ENCODE measurements around the gene UBXN6.

The UBXN6 gene

DNA sequence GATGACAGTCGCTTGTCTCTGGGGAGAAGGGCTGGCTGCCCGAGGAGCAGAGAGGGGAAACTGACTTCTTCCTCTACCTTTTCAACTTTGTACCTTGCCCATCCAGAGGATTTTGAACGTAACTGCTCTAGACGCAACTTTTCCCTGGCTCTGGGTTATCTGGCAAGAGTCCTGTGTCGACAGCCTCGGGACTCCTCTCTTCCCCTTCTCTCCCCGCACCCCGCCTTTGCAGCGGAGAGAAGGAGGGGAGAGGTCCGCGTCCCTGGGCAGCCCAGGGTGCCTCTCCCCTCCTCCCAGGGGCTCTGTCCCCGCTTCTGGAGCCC is 57.8 kb downstream of the UBXN6 start:
- DNase-seq (ENCODE audit: extremely low read depth, low read depth) = no peak
- TF ChIP-seq, protein P1, sequence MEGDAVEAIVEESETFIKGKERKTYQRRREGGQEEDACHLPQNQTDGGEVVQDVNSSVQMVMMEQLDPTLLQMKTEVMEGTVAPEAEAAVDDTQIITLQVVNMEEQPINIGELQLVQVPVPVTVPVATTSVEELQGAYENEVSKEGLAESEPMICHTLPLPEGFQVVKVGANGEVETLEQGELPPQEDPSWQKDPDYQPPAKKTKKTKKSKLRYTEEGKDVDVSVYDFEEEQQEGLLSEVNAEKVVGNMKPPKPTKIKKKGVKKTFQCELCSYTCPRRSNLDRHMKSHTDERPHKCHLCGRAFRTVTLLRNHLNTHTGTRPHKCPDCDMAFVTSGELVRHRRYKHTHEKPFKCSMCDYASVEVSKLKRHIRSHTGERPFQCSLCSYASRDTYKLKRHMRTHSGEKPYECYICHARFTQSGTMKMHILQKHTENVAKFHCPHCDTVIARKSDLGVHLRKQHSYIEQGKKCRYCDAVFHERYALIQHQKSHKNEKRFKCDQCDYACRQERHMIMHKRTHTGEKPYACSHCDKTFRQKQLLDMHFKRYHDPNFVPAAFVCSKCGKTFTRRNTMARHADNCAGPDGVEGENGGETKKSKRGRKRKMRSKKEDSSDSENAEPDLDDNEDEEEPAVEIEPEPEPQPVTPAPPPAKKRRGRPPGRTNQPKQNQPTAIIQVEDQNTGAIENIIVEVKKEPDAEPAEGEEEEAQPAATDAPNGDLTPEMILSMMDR (IDR thresholded peaks at IDR 0.05; ENCODE audit: low read depth, low read length, missing control alignments) = no peak
- peak overlapping the region; percentile 80 for H3K4me3 ChIP-seq (replicated peaks; ENCODE audit: low read depth, low read length)

GRCh38 chr19:4396949-4397783 is 60.4 kb downstream of the UBXN6 start:
- DNase-seq (ENCODE audit: extremely low read depth, low read depth) = no peak
- H3K4me3 ChIP-seq (replicated peaks; ENCODE audit: low read depth, low read length) = 0 out of 2 replicates have a peak overlapping the region, but pooled peaks have one; percentile 2
- TF ChIP-seq, protein P1 (IDR thresholded peaks at IDR 0.05; ENCODE audit: low read depth, low read length, missing control alignments) = no peak

Measured in HFF-Myc (cell line).